GM21529 (cell line): ENCODE data around the gene CCDC70.
"Not testable (repeated sequence)": the region's sequence is repeated elsewhere in the genome, so short reads cannot be mapped to it uniquely, and the experiment has no call there.

Experiments
- ATAC-seq: cut with Tn5 transposase; IDR thresholded peaks from one replicate; pipeline ENCODE4 v1.9.1; 2021; ENCODE audit not compliant: unreplicated experiment

CCDC70 gene

DNA sequence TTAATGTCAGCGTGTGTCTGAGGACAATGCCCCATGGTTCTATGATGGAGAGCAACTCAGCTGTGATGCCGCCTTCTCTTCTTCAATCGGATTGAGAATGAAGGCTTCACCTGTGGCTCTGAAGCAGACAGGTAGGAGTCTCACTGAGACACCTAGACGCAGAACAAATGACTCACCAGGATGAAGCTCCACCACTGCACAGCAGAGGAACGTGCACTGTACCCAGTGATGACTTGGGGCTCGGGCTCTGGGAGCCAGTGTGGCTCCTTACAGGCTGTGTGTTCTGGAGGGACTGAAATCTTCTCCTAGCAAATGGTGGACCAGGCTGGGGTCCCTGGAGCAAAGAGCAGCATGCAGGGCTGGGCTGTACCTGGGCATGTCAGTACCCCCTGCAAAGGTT is 44.0 kb downstream of the CCDC70 start:
- no peak for ATAC-seq

DNA sequence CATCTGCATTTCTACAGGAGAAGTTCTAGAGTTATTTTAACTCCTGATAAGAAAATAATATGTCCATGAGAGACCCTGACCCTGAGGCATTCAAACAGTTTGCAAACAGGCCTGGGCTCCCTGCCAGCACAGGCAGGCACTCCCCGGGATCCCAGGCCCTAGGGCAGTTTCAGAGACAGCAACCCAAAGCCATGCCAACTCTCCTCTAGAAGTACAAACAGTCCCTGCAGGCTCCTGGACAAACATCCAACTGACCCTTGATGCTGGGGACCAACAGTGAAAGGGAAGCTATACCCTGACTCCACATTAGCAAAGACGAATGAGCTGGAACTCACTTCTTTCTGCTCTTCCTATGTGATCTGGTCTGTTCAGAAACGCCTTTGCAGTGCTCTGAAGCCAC is 44.8 kb downstream of the CCDC70 start:
- no peak for ATAC-seq

DNA sequence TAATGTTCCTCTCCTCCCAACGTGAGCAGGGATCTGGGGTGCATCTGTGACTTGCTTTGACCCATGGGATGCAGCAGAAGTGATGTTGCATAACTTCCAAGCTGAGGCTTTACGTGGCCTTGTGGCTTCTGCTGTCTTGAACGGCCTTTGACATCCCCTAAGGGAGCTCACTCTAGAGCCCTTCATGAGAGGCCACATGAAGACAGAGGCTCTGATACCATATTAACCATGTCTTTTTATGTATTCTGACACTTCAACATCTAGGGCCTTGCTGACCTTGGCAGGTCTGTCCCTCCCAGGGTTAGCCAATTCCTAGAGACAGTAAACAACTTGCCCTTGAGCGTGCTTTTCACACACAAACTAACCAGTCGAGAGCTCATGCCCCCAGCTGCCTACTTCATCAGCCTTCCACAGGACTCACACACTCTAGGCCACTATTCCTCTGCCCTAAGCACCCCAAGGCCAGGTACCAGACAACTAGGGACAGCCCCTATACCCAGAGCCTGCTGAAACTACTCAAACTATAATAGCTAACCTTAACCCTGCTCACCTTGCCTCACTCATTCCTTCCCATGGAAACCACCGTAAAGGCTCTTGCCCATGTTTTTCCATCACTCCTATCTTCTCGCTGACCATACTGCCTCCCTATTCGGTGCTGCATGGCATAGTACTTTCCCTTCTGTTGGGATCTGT is 45.4 kb downstream of the CCDC70 start:
- no peak for ATAC-seq

DNA sequence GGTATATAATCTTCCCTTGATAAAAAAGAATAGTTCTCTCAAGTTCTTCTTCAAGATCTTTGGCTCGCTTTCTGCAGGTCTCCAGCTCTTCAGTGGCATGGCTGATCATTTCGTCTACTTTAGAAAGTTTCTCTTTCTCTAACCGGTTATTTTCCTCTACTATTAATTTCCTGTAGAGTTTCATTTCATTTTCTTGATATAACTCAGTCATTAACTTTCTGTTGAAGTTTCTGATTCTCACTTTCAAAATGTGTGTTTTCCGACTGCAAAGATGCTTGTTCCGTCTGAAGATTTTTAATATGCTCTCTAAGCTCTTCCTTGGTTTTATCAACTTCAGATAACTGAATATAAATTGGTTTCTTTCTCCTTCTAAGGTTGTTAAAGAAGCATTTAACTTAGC is 47.5 kb downstream of the CCDC70 start:
- not testable (repeated sequence) for ATAC-seq

DNA sequence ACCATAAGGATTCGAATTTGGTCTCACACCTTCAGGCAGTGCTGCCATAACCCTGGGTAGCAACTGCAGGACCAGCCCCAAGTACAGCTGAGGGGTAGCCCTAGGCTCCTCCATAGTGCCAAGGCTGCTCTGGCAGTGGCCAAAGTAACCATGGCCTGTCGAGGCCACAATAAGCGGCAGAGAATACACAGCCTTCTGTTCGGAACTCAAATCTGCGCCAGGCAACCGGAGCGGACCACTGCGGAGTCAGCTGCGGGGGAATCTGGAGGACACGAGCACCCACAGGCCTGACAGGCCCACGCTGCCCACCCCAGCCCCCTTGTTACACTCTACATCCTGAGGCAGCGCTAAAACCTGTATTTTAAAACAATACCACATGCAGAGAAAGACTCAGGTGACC is 48.7 kb downstream of the CCDC70 start:
- ATAC-seq = no peak

DNA sequence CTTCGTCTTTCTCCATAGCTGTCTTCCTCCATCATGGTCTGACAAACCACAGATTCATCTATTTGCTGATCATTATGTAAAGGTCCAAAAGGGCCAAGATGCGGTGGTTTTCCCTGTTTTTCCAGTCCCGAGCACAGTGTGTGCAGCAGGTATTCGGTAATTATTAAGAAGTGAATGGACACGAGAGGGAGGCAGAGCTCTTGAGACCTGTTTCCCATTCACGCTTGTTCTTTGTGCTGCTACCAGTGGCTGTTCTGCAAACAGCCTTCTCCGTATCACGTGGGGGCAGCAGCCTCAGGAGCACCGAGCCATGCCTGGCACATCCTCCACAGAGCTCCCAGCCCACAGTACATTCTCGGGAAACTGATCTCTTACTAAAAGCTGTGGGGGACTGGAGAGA is 50.3 kb downstream of the CCDC70 start:
- ATAC-seq = no peak

DNA sequence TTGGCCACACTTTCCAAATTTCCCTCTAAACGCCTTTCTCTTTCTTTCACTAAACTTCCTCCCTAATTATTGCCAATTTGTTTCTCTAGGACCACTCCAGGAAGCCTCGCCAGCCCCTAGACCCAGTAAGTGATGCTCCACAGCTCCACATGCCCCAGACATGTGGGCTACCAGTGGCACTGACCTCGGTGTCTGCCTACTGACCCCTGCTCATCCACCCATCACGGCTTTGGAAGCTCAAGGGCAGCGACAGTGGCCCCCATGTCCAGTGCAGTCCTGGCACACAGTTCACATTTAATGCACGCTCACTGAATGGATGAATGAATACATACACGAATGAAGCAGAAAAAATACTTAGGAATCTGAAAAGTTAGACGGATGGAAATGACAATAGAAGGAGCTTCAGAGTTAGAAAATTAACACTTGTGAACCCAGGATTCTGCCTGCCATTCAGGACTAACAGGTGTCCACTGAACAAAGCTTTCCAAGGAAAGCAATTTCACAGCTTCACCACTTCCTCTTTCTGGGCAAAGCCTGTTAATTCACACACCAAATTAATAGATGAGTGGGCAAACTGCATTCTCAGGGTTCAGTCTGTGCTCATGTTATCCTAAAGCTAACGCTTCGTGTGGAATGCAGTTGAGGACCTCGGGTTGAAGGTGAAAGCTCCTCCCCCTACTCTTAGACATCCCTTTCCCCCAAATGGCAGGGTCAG is 50.9 kb downstream of the CCDC70 start:
- no peak for ATAC-seq

DNA sequence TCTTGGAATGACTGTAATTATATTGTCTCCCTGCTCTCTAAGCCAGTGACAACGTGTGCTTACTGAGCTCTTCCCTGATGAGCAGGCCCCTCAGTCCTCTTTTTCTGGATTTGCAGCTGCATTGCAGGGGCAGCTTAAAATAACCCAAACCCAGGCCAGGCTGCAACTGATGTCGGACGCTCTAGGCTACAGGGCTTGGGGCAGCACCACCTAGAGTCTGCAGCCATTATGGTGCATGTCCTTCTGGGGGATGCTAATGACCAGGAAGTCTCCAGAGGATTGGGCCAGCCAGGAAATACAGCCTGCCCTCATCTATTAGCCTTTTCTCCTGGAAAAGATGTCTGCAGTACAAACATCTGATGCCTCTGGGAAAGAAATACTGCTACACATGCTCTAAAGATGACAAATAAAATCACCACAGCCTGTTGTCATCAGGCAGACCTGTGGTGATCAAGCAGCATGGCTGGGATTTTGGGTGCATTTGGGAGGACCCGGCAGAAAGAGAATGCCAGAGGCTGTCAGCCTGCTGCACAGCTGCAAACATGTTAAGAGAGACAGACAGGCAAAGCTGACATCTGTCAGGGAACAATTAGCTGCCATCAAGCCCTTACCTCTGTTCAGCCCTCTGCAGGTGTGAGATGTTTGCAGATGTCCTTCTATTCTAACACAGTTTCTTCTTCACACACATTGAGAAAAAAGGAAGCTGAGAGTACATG is 51.8 kb downstream of the CCDC70 start:
- ATAC-seq = no peak

DNA sequence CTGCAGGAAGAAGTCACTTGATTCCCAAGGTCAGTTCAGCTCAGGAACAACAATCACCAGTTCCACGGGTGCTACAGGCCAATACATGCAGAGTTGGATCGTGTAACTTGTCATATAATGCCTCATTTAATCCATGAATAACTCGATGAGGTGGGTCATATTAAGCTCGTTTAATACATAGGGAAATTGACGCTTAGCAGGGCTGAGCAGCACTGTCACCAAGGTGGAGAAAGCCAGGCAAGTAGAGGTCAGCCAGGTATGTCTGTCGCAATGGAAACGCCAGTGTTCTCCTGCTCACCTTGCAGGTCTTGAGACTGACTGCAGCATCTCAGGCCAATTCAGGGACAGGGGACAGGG is 52.3 kb downstream of the CCDC70 start:
- ATAC-seq = no peak
